HepG2 (cell line): ENCODE data around the gene GNG10. TPM values are rescaled to one million over a fixed set of nuclear protein-coding genes. Genes with fewer than 3 reads are reported as not detected.

Experiments used
- BORCS8-MEF2B ChIP-seq: sonication (generic); formaldehyde crosslinking; IDR thresholded peaks from 2 replicates; pipeline ENCODE4 v1.8.0; 2022; ENCODE audit warnings: mild to moderate bottlenecking, missing genetic modification reagents
- DMAP1 ChIP-seq: IDR thresholded peaks from 2 replicates; pipeline ENCODE4 v1.6.1; 2016
- GTF3A ChIP-seq: sonication (generic); formaldehyde crosslinking; conservative IDR thresholded peaks from 2 replicates; pipeline ENCODE4 v1.4.0; 2020; ENCODE audit warnings: mild to moderate bottlenecking, missing genetic modification reagents
- IKZF1 ChIP-seq: fragments of 450-650 bp; IDR thresholded peaks from 2 replicates; pipeline ENCODE4 v1.7.1; 2016
- KDM3A ChIP-seq: IDR thresholded peaks from 2 replicates; pipeline ENCODE4 v1.6.1; 2018; ENCODE audit warnings: low read depth, missing compliant biosample characterization
- LRRFIP1 ChIP-seq: sonication (generic); formaldehyde crosslinking; conservative IDR thresholded peaks from 2 replicates; pipeline ENCODE4 v1.4.0; 2020; ENCODE audit warnings: missing genetic modification reagents
- NAIF1 ChIP-seq: sonication (generic); formaldehyde crosslinking; IDR thresholded peaks from 2 replicates; pipeline ENCODE4 v1.5.0; 2020; ENCODE audit warnings: mild to moderate bottlenecking, missing genetic modification reagents, borderline replicate concordance
- PAXIP1 ChIP-seq: sonication (generic); formaldehyde crosslinking; conservative IDR thresholded peaks from 2 replicates; pipeline ENCODE4 v1.4.0; 2020; ENCODE audit warnings: mild to moderate bottlenecking, missing genetic modification reagents, moderate library complexity
- PREB ChIP-seq: sonication (generic); formaldehyde crosslinking; IDR thresholded peaks from 2 replicates; pipeline ENCODE4 v1.4.0; 2020; ENCODE audit warnings: missing genetic modification reagents
- SOX13 ChIP-seq, 3 experiments: fragments of 450-650 bp in 1 of 3; sonication (generic) in 1 of 3; formaldehyde crosslinking in 1 of 3; IDR thresholded peaks in 2 of 3; conservative IDR thresholded peaks in 1 of 3; 2 replicates each; pipeline versions ENCODE4 v1.5.0 to v1.6.1; 2016 to 2020; ENCODE audit warnings: antibody characterized with exemption in 1 of 3, mild to moderate bottlenecking in 1 of 3, missing compliant biosample characterization in 1 of 3, missing genetic modification reagents in 1 of 3, moderate library complexity in 1 of 3
- STAT6 ChIP-seq: sonication (generic); formaldehyde crosslinking; IDR thresholded peaks from 2 replicates; pipeline ENCODE4 v1.4.0; 2020; ENCODE audit warnings: missing genetic modification reagents, mild to moderate bottlenecking, borderline replicate concordance
- TP53 ChIP-seq: sonication (generic); formaldehyde crosslinking; conservative IDR thresholded peaks from 2 replicates; pipeline ENCODE4 v1.4.0; 2020; ENCODE audit warnings: missing genetic modification reagents
- ZNF224 ChIP-seq: sonication (generic); formaldehyde crosslinking; IDR thresholded peaks from 2 replicates; pipeline ENCODE4 v1.5.0; 2020; ENCODE audit warnings: mild to moderate bottlenecking, missing genetic modification reagents
- ZNF276 ChIP-seq: sonication (generic); formaldehyde crosslinking; IDR thresholded peaks from 2 replicates; pipeline ENCODE4 v1.4.0; 2020; ENCODE audit warnings: mild to moderate bottlenecking, low read depth, missing genetic modification reagents
- ZNF557 ChIP-seq: sonication (generic); formaldehyde crosslinking; IDR thresholded peaks from 2 replicates; pipeline ENCODE4 v1.4.0; 2020; ENCODE audit warnings: missing genetic modification reagents
- polyA plus RNA-seq, 8 experiments: library from polyadenylated mRNA; depleted of rRNA in 3 of 8; stranded (reverse) in 7 of 8; unstranded in 1 of 8; fragments of >200 nt; fragmentation: Illumina TruSeq in 4 of 8; extraction: Trizol in 4 of 8; gene quantifications; 2 replicates each; pipeline versions ENCODE4 v1.2.1 to v1.2.3, GENCODE V29; 2011 to 2016; ENCODE audit warnings: low read depth in 4 of 8, missing spikeins in 1 of 8, mixed read lengths in 1 of 8; ENCODE audit not compliant: insufficient read depth in 1 of 8
- total RNA-seq, 5 experiments: library from RNA; depleted of rRNA; stranded (reverse); fragments of >200 nt; fragmentation: Illumina TruSeq; extraction: Trizol; gene quantifications; 2 replicates each; pipeline ENCODE4 v1.2.3, GENCODE V29; 2016; ENCODE audit warnings: low read depth in 1 of 5

GNG10 gene
- total and polyA plus RNA-seq, 2 of the 13 experiments (the other 11 are each of a cell fraction or from before 2014, with no cell fraction given): 29.8 to 32.4 TPM

GRCh38 chr9:111678293-111678692 lies 16.9 kb downstream of the GNG10 start (continued):
- no peak for TF ChIP-seq STAT6 (CRISPR knock-in tag)
- TF ChIP-seq IKZF1: no peak
- no peak for TF ChIP-seq NAIF1 (CRISPR knock-in tag)
- no peak for TF ChIP-seq ZNF224 (CRISPR knock-in tag)
- TF ChIP-seq ZNF276 (CRISPR knock-in tag): no peak
- TF ChIP-seq PREB (CRISPR knock-in tag): no peak
- TF ChIP-seq ZNF557 (CRISPR knock-in tag): no peak
- TF ChIP-seq TP53 (CRISPR knock-in tag): no peak
- TF ChIP-seq KDM3A (CRISPR knock-in tag): no peak
- TF ChIP-seq GTF3A: no peak
- TF ChIP-seq DMAP1 (CRISPR knock-in tag): 0 out of 2 replicates have a peak, but pooled peaks have one; percentile 35
- TF ChIP-seq LRRFIP1: no peak
- TF ChIP-seq SOX13 (IDR thresholded peaks at IDR 0.05): no peak
- no peak for TF ChIP-seq SOX13 (CRISPR knock-in tag; conservative IDR thresholded peaks at IDR 0.05 in 1 of 2, IDR thresholded peaks at IDR 0.05 in 1 of 2)
- TF ChIP-seq BORCS8-MEF2B (CRISPR knock-in tag): no peak
- 0 out of 2 replicates have a peak, but pooled peaks have one; percentile 31 for TF ChIP-seq PAXIP1 (CRISPR knock-in tag)
